GM18499 (cell line): ENCODE measurements around the gene THAP11.
"Not testable (repeated sequence)": the region's sequence is repeated elsewhere in the genome, so short reads cannot be mapped to it uniquely, and the experiment has no call there.

ENCODE experiments used
- ATAC-seq: cut with Tn5 transposase; IDR thresholded peaks from one replicate; pipeline ENCODE4 v1.9.1; 2021; ENCODE audit warnings: moderate number of reproducible peaks; ENCODE audit not compliant: insufficient read depth, unreplicated experiment

Gene THAP11

GRCh38 chr16:67833415-67834241 lies 8.5 kb upstream of the THAP11 start:
- peak; percentile 94 for ATAC-seq

GRCh38 chr16:67834242-67834614 lies 7.9 kb upstream of the THAP11 start:
- no peak for ATAC-seq

- not testable (repeated sequence) for ATAC-seq
Observed at GRCh38 chr16:67837190-67837589, 4.9 kb upstream of the THAP11 start.

- ATAC-seq = no peak
Observed at GRCh38 chr16:67837811-67838210, 4.3 kb upstream of the THAP11 start.

GRCh38 chr16:67841198-67841815 lies 813 bp upstream of the THAP11 start:
- ATAC-seq = no peak

- ATAC-seq = no peak
Observed at GRCh38 chr16:67842509-67843342, 606 bp downstream of the THAP11 start.

- no peak for ATAC-seq
Observed at GRCh38 chr16:67843343-67843765, 1.2 kb downstream of the THAP11 start.

GRCh38 chr16:67844497-67844896 lies 2.4 kb downstream of the THAP11 start:
- no peak for ATAC-seq

- ATAC-seq = no peak
Observed at GRCh38 chr16:67845291-67846062, 3.4 kb downstream of the THAP11 start.

GRCh38 chr16:67846063-67846319 lies 3.9 kb downstream of the THAP11 start:
- no peak for ATAC-seq

GRCh38 chr16:67846320-67847063 lies 4.4 kb downstream of the THAP11 start, which contains the start of gene NUTF2:
NUTF2 (plus strand) TSS chr16:67846933; CDS start chr16:67865131, 18,198 bp downstream.
- peak; percentile 44 for ATAC-seq

- ATAC-seq = peak; percentile 16
Observed at GRCh38 chr16:67847064-67847861, 5.1 kb downstream of the THAP11 start, which contains the start of gene CENPT. CENPT (minus strand) TSS chr16:67847693; CDS start chr16:67833859, 13,834 bp downstream.

- ATAC-seq = no peak
Observed at GRCh38 chr16:67848118-67848517, 6.0 kb downstream of the THAP11 start.

- no peak for ATAC-seq
Observed at GRCh38 chr16:67853670-67854069, 11.6 kb downstream of the THAP11 start.

GRCh38 chr16:67855789-67856188 lies 13.7 kb downstream of the THAP11 start:
- ATAC-seq = no peak

GRCh38 chr16:67856927-67857546 lies 14.9 kb downstream of the THAP11 start:
- no peak for ATAC-seq

GRCh38 chr16:67857547-67858233 lies 15.6 kb downstream of the THAP11 start:
- no peak for ATAC-seq

GRCh38 chr16:67858500-67858899 lies 16.4 kb downstream of the THAP11 start:
- no peak for ATAC-seq
